ENCODE data around the gene MFRP.

MFRP gene

DNA sequence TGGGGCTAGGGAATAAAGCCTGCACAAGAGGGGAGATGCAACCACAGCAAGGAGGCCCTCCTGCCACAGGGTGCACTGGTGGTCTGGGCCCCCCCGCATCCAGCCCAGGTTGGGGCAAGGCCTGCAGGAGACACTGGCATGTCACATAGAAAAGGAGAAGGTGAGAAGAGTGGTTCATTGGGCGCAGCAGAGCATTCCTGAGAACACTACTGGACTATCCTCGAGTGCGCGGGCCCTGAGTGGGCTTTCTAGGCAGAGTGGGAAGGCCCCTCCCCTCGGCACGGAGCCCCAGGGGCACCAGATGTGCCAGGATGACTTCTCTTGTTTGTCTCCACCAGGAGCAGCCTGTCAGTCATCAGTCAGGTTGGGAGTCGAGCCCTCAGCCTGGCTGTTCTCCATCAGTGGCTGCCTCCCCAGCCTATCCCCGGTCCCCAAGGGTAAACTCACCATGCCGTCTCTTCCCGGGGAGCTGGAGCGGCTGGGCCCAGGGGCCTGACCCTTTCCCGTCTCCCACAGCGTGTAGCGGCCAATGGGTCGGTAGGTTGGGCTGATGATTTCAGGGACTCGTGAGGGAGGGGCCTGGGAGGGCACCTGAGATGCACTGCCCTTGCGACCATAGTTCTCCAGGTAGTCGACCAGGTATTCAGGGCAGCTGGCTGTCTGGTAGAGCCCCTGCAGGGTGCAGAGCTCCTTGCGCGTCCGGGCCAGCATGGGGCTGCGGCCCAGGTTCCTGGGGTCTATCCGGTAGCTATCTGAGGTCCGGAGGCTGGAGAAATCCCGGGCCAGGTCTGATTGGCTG is 26.0 kb upstream of the MFRP start:
- DNase-seq = no peak

DNA sequence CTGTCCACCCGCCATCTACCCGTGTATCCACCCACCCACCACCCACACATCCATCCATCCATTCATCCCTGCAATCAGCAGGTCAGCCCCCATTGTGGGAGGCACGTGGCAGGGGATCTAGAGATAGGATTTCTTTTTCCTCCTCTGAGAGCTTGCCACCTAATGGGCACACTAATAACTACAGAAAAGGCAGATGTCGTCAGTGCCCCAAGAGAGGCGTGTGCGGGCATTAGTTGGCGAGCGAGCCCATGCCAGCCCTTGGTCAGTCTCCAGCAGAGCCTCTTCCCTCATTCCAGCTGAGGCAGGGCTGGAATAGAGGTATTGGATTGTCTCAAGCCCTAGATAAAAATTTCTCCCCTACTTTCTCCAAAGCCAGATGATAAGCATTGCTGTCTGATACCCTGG is 25.3 kb upstream of the MFRP start:
- DNase-seq = no peak

DNA sequence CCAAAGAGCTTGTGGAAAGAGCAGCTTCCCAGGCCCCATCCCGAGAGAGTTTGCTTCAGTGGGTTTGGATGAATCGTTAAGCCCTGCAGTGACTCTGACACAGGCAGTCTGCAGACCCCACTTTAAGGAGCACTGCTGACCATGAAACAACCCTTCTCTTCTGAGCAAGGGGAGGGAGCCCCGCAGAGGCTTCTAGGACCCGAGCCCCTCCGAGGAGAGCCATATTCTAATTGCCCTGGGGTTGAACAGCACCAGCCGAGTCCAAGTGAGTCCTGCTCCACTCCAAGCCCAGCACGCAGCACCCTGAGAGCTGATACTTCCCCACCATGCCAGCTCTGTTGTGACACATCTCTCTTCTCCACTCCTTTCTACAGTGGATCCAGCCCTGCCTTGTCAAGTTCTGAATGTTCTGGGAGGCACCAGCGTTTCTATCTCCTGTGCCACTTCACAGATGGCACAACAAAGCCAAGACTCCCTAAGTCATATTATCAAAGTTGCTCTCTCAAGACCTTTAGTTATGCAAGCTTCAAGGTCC is 24.6 kb upstream of the MFRP start:
- DNase-seq = no peak

DNA sequence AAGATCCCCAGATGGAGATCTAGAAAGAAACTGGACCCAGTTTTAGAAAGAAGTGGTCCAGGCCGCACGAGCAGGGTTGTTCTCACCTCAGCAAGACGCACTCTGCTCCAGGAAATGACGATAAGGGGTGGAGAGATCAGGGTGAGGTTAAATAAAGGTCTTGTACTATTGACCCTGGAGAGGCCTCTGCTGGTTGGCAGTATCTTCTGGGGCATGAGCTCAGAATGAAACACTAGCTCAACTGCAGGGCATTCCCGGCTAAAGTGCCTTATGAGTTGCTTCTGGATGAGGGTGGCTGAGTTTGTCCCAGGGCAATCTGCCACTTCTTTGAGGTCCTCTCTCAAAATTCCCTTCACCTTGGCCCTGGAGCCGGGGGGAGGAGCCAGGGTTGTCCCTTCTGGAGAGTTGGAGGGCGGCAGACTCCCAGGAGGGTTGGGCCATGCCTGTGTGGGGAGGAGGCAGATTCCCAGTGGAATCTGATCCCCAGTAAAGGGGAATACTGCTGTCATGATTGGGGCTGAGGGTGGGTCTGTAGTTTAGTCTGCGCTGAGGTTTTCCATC is 24.1 kb upstream of the MFRP start:
- DNase-seq = no peak

DNA sequence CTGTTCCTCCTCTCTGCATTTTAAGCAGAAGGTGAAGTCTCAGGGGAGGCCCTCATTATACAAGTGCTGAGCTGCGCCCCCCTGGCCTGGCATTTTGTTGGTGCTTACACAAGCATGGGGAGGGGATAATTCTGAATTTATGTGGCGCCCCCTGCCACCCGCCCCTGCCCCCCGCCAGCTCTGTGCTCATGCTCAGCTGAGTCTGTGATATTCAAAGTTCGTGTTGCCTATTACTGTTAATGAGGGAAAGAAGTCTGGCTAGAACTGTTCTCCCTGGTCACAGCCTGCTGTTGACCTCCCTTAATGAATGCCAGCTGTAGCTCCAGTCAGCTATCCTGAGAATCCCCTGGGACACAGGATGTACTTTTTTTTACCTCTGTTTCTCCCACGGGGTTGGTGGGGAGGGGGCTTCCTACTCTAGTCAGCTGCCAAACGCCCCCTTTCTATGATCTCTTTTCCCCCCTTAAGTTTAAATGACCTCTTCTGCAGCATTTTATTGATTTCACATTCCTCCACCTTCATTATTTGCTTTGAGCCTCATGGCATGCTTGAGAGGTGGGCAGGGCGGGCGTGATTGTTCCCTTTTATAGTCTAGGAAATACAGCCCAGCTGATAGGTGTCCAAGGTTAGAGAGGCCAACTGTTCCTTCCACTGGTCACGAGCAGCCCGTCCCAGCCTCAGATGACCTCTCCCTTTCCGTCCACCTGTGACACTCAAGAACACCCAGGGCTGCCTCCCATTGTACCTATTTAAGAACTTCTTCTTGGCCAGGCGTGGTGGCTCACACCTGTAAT is 22.8 kb upstream of the MFRP start:
- DNase-seq = no peak

DNA sequence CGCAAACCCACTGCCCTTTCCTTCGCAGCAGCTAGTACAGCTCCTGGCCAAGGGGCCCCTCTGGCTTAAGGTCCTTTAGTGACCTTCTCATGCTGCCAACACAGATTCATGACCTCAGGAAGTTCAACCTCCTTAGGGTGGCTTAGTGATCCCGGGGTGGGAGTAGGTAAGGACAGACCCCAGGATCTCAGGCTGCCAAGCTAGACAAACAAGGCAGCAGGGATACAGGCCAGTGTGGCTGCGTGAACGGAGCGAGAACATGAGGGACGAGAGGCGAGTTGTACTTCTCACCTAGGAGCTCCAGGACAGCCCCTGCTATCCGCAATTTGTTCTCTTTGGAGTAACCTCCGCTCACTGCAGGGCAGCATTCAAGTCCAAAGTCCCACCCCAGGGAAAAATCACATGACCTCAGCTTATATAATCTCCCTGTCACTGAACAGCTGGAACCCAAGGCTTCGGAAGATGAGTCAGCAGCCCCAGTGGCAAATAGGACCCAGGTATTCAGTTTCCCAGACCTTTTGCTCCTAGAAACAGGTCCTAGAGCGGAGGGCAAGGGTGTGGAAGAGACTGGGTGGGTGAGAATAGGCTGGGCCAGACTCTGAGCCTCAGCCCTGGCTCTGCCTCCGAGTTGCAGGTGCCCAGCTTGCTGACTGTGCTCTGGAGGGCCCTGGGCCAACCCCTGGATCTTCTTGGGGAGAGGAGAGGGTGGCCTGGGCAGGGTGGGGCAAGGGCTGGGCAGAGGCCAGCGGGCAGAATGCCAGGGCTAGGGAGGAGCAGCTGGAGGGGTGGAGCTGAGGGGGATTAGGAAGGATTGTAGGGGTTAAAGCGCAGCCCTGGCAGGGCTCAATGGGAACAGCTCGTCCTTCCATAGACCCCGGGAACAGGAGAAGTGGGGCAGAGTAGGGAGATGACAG is 21.9 kb upstream of the MFRP start:
- DNase-seq = no peak

DNA sequence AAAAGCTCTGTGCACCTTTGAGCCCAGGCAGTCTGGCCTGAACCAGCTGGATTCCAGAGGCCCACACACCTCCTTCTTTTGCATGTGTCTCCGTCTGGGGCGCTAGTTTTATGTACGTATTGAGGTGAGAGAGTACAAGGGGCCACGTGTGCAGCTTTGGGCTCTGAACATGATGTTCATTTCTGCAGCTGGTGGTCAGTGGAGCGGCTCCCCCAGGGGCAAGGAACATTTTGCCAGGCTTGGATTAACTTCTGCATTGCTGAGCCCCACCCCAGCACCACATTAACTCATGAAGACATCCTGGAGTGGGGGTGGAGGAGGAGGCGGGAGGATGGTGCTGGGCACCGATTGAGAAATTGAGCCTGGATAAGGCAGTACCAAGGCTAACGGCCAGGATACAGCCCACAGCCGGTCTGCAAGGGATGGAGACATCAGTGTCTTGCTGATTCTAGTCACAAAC is 21.2 kb upstream of the MFRP start:
- DNase-seq = no peak

DNA sequence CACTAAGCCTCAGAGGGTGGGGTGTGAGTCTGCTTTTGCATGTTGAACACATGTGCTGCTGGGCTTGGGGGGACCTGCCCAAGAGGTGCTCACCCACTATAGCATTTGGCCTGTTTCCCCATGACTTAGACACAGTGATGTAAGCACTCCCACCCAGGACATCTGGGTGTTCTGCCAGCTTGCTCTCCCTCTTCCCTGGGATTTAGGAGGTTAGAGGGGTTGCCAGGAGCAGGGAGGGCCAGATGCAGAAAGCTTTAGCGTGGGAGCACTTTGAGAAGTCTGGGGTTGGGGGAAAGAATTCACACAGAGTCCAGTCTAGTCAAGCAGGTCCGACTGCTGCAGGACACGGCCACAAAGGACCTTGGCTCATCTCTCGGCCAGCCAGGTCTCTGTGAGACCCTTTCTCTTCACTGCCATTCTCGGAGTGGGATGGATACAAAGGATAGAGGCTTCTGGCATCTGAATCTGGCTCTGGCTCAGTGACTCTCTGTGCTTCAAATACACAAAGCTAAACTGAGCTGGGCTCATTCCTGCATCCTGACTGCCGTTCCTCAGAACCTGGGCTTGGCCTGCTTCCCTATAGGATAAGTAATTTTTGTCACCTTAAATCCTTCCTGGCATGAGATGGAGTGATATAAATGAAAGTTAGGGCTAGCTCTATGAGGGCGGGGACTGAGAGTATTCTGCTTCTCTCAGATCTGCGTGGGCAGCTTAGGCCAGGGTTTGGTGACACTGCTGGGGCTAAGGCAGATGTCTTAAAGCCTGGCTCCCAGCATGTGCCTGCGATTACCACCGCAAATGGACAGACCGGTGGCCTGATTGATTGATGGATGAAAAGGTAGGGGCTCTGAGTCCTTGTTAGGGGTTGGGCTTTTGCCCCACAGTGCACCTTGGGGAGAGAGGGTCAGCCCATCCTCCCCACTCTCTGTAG is 20.4 kb upstream of the MFRP start:
- DNase-seq = no peak

DNA sequence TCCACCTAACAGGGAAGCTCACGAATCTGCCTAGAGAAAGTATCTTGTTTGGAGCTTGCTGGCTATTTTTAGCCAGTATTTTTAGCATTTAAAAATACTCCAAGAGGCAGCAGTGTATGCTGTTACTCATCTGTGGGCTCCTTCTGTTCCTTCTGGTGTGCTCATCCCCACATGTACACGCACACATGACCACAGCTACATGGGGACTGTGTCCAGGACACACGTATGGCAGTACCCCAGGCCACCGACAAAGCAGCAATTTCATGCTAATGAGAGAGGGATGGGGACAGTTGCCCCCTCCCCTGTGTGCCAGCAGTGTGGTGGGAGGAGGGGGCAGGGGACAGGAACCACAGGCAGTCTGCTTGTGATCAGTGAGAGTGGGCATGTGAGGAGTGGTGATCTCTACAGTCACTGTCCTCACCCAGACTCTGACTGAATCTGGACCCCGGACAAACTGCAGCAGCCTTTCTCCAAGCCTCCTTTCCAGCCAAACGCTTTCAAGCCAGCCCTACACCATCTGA is 18.6 kb upstream of the MFRP start:
- no peak for DNase-seq

DNA sequence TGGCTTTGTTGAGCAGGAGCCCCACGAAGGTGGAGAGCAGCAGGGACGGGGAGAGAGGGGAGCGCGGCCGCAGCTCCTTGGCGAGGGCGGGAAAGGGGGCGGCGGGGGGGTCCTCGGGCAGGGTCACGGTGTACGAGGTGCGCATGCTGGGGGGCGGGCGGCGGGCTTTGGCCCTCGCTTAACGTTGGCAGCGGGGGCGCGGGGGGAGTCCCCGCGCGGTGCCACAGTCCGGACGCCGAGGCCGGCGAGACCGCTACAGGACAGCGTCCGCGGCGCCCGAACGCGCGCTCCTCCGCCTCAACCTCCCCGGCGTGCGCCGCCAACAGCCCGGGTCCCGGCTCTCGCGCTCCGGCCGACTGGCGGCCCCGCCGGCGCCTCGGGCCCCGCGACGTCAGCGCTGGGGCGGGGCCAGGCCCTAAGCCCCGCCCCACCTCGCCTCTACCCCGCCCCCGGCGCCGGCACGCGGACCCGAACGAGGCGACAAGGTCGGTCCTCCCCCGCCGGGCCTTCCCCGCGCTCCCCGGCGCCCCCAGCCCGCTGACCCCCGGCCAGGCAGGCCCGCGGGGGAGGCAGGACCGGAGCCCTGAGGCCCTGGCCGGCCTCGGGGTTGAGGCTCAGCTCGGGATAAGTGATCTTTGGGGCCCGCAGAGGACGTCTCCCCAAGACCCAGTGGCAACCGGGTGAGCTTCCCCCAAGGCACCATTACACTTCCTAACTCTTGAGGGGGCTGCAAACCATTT is 17.5 kb upstream of the MFRP start:
- DNase-seq = no peak

DNA sequence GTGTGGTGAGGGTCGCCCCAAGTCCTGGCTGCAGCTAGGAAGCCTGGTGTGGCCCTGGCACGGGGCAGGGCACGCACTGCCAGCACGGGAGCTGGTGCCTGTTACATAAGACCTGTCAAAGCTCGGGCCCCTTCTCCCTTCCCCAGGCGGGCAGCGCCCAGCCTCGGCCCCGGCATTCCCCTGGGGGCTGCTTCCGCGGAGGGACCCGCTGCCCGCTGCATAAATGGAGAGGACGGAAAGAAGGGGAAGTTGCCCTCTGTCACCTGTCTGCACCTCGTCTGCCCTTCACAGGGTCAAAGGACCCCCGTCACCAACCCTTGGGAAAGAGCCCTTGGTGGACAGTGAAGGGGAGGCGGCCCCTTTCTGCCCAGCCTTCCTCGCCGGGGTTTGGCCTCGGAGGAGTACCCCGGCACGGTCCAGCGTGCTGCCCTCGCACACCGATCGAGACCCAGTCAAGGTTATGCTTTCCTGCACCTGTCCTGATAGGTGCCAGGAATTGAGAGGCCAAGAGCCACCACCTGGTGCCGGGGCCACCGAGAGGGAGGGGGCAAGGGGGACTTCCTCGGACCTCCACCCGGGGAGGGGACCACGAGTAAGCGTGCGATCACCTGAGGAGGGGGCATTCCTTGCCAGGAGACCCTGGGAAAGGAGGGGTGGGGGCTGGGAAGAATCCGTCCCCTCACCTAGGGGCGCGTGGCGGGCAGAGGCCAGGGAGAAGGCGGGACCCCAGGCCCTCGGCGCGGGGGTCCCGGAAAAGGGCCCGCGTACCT is 16.8 kb upstream of the MFRP start:
- no peak for DNase-seq

DNA sequence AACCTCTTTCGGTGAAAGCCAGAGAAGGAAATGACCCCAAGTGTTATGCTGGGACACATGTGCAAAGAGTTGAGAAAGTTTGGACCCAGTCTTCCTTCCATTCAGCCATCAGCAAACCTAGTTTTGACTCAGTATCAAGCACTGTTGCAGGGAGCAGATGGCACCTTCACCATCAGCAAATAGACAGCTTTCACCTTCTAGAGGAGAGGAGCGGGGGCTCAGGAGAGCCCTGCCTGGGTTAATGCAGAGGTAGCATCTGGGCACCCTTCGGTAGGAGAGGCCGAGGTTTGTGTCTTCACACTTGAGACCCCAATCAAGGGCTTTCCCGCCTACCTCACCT is 16.2 kb upstream of the MFRP start:
- DNase-seq = no peak

DNA sequence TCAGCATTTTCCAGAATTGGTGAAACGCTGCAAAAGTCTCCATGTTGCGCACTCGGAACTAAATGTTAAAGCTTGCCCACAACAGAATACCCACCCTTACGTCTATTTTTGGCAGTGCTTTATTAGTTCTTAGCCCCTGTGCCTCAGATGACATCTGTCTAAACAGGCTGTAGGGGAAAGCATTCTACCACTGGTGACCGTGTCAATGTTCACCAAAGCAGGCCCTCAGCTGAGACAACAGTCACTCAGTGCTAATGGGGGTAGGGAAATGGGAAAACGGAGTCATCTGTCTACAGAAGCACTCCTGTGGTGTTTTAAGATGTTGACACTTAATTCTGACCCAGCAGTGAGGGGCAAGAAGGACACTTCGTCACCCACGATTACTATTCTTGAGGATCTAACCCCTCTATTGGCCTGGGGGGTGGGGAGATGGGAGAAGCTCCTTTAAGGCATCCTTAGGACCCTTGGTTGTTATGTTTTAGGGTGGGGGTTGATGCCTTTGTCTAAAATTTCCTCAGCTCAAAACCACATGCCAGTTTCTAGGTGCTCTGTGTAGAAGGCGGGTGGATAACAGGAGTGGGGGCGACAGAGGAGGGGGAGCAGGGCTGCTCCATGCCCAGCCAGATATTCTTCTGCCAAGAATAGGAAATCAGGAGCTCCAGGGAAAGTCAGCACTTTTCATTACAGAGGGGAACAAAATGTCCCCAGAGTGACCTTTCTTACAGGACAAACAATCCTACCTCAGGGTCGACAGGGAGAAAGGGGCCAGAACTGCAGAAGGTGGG is 15.6 kb upstream of the MFRP start:
- DNase-seq = no peak

DNA sequence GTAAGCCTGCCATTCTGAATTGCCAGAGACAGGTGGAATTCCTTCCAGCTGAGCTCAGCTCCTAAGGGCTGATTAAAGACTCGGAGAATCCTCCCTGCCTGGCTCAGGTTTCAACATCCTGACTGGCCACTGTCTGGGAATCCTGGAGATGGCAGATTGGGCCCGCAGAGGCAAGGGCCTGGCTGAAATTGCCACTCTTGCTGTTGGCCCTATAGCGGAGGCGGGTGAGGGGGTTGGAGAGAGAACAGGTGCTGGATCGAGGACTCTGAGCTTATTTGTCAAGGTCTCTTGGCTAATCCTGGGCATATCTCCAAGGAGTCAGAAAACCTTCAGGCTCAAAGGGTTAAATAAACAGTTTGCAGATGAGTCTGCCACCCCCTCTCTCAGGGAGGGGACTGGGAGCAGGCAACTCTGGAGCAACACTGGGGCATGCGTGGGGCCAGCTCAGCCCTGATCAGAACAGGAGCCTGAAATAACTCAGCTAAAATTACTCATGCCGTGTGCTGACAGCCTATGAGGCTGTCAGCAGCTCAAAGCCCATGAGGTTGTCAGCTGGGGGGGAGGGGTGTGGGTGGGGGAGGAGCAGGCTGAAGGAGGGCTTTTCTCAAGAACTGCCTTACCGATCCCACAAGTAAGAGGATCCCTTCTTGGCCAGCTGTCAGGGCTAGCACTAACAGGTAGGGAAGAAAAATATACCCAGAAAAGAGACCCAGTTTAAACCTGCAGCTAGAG is 14.7 kb upstream of the MFRP start:
- DNase-seq = peak; percentile 36

DNA sequence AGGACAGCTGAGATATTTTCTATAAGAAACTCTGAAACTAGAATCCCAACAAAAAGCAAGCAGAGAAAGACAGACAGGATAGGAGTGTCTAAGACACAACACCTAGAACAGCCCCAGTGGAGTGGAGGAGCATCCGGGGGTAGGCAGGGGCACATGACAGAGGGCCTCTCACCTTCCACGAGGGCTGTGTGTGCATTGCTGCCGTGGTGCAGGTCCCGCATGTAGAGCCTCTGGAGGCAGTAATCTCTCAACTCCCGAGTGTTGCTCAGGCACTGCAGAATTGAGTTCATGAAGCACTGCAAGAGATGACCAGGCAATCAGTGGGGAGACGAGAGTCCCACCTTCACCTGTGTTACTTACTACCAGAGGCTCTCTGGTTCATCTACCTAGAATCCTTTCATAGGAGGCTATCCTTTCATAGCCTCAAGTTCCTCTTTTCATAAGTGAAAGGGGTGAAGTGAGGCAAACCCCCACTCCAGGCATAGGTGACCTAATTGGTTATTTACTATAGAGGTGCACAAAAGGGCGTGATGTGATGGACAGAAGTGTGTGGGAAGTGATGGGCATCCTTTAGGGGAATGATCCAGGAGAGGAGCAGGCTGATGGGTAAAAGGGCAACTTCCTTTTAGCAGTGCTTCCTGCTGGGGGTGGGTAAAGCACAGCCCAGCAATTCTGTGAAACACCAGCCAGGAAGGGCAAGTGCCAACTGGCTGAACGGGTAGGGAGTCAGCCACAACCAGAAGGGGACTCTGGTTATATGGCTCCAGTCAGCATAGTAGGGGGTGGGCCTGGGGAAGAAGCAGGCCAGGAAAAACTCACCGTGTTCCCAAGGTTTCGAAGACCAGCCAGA is 13.1 kb upstream of the MFRP start:
- DNase-seq = no peak

DNA sequence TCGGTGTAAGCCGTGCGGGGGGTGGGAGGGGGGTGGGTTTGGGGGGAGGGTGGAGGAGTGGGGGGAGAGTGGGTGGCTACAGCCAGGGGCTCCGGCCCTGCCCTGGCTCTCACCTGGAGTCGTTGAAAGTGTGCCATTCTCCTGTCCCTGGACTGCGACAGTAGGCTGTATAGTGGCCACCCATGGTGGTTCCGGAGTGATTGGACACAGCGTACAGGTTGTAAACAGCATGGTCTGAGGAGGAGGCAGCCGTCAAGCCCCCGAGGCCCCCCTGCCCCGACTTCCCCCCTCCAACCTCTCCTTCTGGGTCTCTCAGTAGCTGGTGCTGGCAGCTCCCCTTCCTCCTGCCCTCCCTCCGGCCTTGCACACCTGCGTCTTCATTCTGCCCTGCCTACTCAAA is 10.6 kb upstream of the MFRP start:
- DNase-seq = no peak

DNA sequence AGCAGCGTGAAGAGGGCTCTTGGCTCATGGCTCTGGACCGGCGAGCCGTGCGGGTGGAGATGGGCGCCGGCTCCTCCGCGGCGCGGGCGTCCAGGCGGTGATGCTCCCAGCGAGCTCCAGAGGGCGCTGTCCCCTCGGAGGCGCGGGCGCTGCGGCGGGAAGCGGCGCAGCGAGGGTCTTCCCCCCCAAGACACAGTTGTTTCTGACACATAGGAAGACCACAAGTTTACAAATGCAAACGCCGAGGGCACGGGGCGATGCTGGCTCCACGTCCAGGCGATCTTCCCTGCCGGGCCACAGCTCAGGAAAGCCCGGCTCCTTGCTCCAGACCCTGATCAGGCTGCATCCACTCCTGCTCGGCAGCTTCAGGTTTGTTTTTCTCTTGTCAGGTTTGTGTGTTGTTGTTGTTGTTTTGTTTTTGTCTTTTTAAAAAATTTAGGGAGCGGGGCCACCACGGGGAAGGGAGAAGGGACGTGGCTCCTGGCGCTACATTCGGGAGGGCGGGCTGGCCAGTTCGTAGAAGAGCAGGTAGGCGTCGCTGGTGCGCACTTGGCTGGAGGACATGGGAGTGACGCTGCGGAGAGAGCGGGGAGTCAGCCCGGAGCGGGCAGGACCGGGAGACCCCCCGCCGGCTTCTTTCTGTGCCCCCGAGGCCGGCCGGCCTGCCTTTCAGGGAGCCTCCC is 10.0 kb upstream of the MFRP start:
- DNase-seq = no peak
